ENCODE data around the gene GDPD3.

GDPD3 gene

DNA sequence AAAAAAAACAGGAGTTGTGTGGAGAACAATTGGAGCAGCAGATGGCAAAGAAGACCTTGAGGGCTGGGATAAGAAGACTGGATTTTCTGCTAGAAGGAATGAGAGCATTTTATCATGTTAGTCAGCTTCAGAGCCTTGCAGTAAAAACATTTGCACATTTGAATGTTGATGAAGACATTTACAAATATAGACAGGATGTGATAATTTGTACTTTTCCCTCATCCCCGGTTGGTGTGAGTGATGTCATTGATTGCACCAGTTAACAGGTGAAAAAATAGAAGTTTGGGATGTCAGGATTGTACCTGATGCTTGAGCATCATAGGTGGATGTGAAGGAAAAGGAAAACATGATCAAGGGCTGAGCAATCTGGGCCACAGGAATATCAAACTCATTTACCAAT lies 32.3 kb upstream of the GDPD3 start:
- ATAC-seq: no peak
- no peak for TF ChIP-seq ZNF565 (CRISPR knock-in tag; conservative IDR thresholded peaks at IDR 0.05; ENCODE audit: low read depth)
- no peak for TF ChIP-seq ZFP3 (CRISPR knock-in tag; IDR thresholded peaks at IDR 0.05)
- no peak for TF ChIP-seq CSDC2 (CRISPR knock-in tag; IDR thresholded peaks at IDR 0.05)
- no peak for TF ChIP-seq TCF4 (CRISPR knock-in tag; IDR thresholded peaks at IDR 0.05; ENCODE audit: borderline replicate concordance)
- TF ChIP-seq PATZ1 (CRISPR knock-in tag; IDR thresholded peaks at IDR 0.05; ENCODE audit: borderline replicate concordance): no peak
- TF ChIP-seq GLIS3 (CRISPR knock-in tag; IDR thresholded peaks at IDR 0.05): no peak
- TF ChIP-seq ESRRG (CRISPR knock-in tag; IDR thresholded peaks at IDR 0.05): no peak
- TF ChIP-seq ZC3H10 (CRISPR knock-in tag; IDR thresholded peaks at IDR 0.05): no peak
- no peak for TF ChIP-seq CSRNP3 (CRISPR knock-in tag; IDR thresholded peaks at IDR 0.05)
- TF ChIP-seq, protein P1, sequence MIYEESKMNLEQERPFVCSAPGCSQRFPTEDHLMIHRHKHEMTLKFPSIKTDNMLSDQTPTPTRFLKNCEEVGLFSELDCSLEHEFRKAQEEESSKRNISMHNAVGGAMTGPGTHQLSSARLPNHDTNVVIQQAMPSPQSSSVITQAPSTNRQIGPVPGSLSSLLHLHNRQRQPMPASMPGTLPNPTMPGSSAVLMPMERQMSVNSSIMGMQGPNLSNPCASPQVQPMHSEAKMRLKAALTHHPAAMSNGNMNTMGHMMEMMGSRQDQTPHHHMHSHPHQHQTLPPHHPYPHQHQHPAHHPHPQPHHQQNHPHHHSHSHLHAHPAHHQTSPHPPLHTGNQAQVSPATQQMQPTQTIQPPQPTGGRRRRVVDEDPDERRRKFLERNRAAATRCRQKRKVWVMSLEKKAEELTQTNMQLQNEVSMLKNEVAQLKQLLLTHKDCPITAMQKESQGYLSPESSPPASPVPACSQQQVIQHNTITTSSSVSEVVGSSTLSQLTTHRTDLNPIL (CRISPR knock-in tag; IDR thresholded peaks at IDR 0.05; ENCODE audit: low read depth): no peak
- TF ChIP-seq ZNF70 (CRISPR knock-in tag; IDR thresholded peaks at IDR 0.05): no peak
- no peak for TF ChIP-seq ARNTL (CRISPR knock-in tag; IDR thresholded peaks at IDR 0.05; ENCODE audit: borderline replicate concordance, low read depth)
- TF ChIP-seq TOX (CRISPR knock-in tag; IDR thresholded peaks at IDR 0.05; ENCODE audit: borderline replicate concordance): no peak
- no peak for TF ChIP-seq TSHZ2 (CRISPR knock-in tag; IDR thresholded peaks at IDR 0.05)
- TF ChIP-seq PPARA (CRISPR knock-in tag; IDR thresholded peaks at IDR 0.05; ENCODE audit: borderline replicate concordance): no peak
- no peak for TF ChIP-seq BACH2 (CRISPR knock-in tag; IDR thresholded peaks at IDR 0.05; ENCODE audit: borderline replicate concordance)
- no peak for TF ChIP-seq ZFP30 (CRISPR knock-in tag; IDR thresholded peaks at IDR 0.05)

DNA sequence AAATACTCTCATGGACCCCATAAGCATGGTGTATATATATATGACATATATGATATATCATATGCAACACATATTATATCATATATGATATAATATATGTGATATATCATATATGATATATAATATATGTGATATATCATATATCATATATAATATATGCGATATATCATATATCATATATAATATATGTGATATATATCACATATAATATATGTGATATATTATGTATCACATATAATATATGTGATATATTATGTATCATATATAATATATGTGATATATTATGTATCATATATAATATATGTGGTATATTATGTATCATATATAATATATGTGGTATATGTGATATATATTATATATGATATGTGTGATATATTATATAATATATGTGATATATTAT lies 31.6 kb upstream of the GDPD3 start:
- no peak for TF ChIP-seq CSRNP3 (CRISPR knock-in tag; IDR thresholded peaks at IDR 0.05)
- no peak for ATAC-seq

GRCh38 chr16:30144017-30144416 lies 30.7 kb upstream of the GDPD3 start:
- ATAC-seq: no peak
- TF ChIP-seq TOX (CRISPR knock-in tag; IDR thresholded peaks at IDR 0.05; ENCODE audit: borderline replicate concordance) (no peak), BACH2 (CRISPR knock-in tag; IDR thresholded peaks at IDR 0.05; ENCODE audit: borderline replicate concordance) (no peak), GLIS3 (CRISPR knock-in tag; IDR thresholded peaks at IDR 0.05) (no peak), ZNF8 (CRISPR knock-in tag; IDR thresholded peaks at IDR 0.05) (no peak), ESRRG (CRISPR knock-in tag; IDR thresholded peaks at IDR 0.05) (no peak), CSRNP3 (CRISPR knock-in tag; IDR thresholded peaks at IDR 0.05) (no peak), CSDC2 (CRISPR knock-in tag; IDR thresholded peaks at IDR 0.05) (no peak), PPARA (CRISPR knock-in tag; IDR thresholded peaks at IDR 0.05; ENCODE audit: borderline replicate concordance) (no peak), POU6F1 (CRISPR knock-in tag; IDR thresholded peaks at IDR 0.05; ENCODE audit: borderline replicate concordance, low read depth) (no peak), PATZ1 (CRISPR knock-in tag; IDR thresholded peaks at IDR 0.05; ENCODE audit: borderline replicate concordance) (no peak), RARB (CRISPR knock-in tag; IDR thresholded peaks at IDR 0.05) (no peak), ZNF70 (CRISPR knock-in tag; IDR thresholded peaks at IDR 0.05) (no peak), ZNF565 (CRISPR knock-in tag; conservative IDR thresholded peaks at IDR 0.05; ENCODE audit: low read depth) (no peak)

Data from SK-N-SH treated with all-trans-retinoic acid at 6 μM for 48 hours (cell line).